HepG2 (cell line): ENCODE data around the gene LMAN2.

Source experiments
- ATF6 ChIP-seq: sonication (generic); formaldehyde crosslinking; conservative IDR thresholded peaks from 2 replicates; pipeline ENCODE4 v1.4.0; 2020; ENCODE audit warnings: missing genetic modification reagents
- CTCF ChIP-seq: sonication (generic); formaldehyde crosslinking; IDR thresholded peaks from 2 replicates; pipeline ENCODE4 v1.5.0; 2020; ENCODE audit warnings: mild to moderate bottlenecking, missing genetic modification reagents, moderate library complexity
- ERF ChIP-seq: IDR thresholded peaks from 2 replicates; pipeline ENCODE4 v1.6.1; 2018; ENCODE audit warnings: missing biosample characterization, missing genetic modification reagents
- MXD1 ChIP-seq: sonication (generic); formaldehyde crosslinking; IDR thresholded peaks from 2 replicates; pipeline ENCODE4 v1.4.0; 2020; ENCODE audit warnings: mild to moderate bottlenecking, missing genetic modification reagents
- PAX8 ChIP-seq: sonication (generic); formaldehyde crosslinking; IDR thresholded peaks from 2 replicates; pipeline ENCODE4 v1.8.0; 2022; ENCODE audit warnings: mild to moderate bottlenecking, missing genetic modification reagents, borderline replicate concordance
- PREB ChIP-seq: sonication (generic); formaldehyde crosslinking; IDR thresholded peaks from 2 replicates; pipeline ENCODE4 v1.4.0; 2020; ENCODE audit warnings: missing genetic modification reagents
- SIN3A ChIP-seq: IDR thresholded peaks from 2 replicates; pipeline ENCODE4 v1.6.1; 2011; ENCODE audit warnings: low read depth, mild to moderate bottlenecking, control low read depth, low read length, borderline replicate concordance
- TCF12 ChIP-seq, 2 experiments: fragments of 450-650 bp in 1 of 2; sonication (generic) in 1 of 2; formaldehyde crosslinking in 1 of 2; IDR thresholded peaks; 2 replicates each; pipeline versions ENCODE4 v1.6.1 to v1.8.0; 2017 to 2022; ENCODE audit warnings: antibody characterized with exemption in 1 of 2, mild to moderate bottlenecking in 1 of 2, missing genetic modification reagents in 1 of 2, moderate library complexity in 1 of 2

GRCh38 chr5:177357459-177358351 lies 6.2 kb upstream of the LMAN2 start, which contains the start of gene RGS14:
- TF ChIP-seq TCF12 (IDR thresholded peaks at IDR 0.05) (no peak), TCF12 (CRISPR knock-in tag; IDR thresholded peaks at IDR 0.05) (no peak), CTCF (CRISPR knock-in tag) (no peak), PREB (CRISPR knock-in tag) (no peak), MXD1 (CRISPR knock-in tag) (no peak), ATF6 (CRISPR knock-in tag) (no peak), SIN3A (no peak), PAX8 (no peak), ERF (CRISPR knock-in tag) (no peak)
